ENCODE data around the gene ACVR1B. TPM values are rescaled to one million over a fixed set of nuclear protein-coding genes. Genes with fewer than 3 reads are reported as not detected.

ACVR1B gene
- total and polyA plus RNA-seq, 9 of the 15 experiments (the other 6 are each of a cell fraction or from before 2014, with no cell fraction given) = 0.97 to 15.1 (median 6.8) TPM

DNA sequence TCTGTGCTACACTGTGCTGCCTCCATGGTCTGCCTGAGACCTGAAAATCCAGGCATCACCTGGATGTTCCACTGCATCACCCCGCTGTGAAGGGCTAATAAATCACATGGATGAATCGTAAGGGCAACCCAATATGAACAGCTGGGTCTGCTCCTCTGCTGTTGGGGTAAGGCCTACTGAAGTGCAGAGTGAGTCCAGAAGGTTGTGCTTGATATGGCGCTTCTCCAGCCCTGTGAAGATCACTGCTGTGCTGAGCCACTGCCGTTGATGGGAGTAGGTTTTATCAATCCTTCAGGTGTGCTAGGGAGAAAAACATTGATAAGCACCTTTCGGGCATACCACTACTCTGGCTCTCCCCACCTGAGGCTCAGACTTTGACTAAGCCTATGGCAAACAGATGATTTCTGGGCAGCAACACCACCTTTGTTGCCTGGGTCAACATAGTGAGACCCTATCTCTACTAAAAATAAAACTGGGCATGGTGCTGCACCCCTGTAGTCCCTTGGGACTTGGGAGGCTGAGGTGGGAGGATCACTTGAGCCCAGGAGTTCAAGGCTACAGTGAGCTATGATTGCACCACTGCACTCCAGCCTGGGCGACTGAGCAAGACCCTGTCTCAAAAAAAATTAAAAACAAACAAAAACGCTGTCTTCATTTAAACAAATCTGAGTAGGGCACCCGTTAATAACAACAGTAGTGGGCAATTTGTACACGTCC, 42.5 kb upstream of the ACVR1B start (continued):
- TF ChIP-seq, protein P1, sequence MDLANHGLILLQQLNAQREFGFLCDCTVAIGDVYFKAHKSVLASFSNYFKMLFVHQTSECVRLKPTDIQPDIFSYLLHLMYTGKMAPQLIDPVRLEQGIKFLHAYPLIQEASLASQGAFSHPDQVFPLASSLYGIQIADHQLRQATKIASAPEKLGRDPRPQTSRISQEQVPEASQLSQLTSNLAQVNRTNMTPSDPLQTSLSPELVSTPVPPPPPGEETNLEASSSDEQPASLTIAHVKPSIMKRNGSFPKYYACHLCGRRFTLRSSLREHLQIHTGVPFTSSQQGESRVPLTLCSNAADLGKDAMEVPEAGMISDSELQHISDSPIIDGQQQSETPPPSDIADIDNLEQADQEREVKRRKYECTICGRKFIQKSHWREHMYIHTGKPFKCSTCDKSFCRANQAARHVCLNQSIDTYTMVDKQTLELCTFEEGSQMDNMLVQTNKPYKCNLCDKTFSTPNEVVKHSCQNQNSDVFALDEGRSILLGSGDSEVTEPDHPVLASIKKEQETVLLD (IDR thresholded peaks at IDR 0.05) = peak; percentile 16; the same call in 1 of the 2 replicates
- TF ChIP-seq EHMT2 (IDR thresholded peaks at IDR 0.05) (0 out of 2 replicates have a peak, but pooled peaks have one; percentile 13), SMAD4 (CRISPR knock-in tag; conservative IDR thresholded peaks at IDR 0.05) (0 out of 2 replicates have a peak, but pooled peaks have one; percentile 45), TBP (optimal IDR thresholded peaks at IDR 0.05; ENCODE audit: low read depth, low read length) (peak; percentile 42), DPF2 (IDR thresholded peaks at IDR 0.05) (peak; percentile 65), TCFL5 (CRISPR knock-in tag; conservative IDR thresholded peaks at IDR 0.05) (no peak), BCLAF1 (IDR thresholded peaks at IDR 0.05; ENCODE audit: borderline replicate concordance in 1 of 2, control insufficient read depth in 1 of 2, low read depth in 2 of 2, low read length in 1 of 2) (no peak), MNT (conservative IDR thresholded peaks at IDR 0.05) (0 out of 4 replicates have a peak, but pooled peaks of 1 of the 2 experiments have one; percentile 20), FOXK2 (conservative IDR thresholded peaks at IDR 0.05 in 1 of 2, IDR thresholded peaks at IDR 0.05 in 1 of 2; ENCODE audit: low read depth in 2 of 2) (no peak), ARID1B (IDR thresholded peaks at IDR 0.05) (peak; percentile 87), ZNF282 (CRISPR knock-in tag; IDR thresholded peaks at IDR 0.05) (no peak), RCOR1 (IDR thresholded peaks at IDR 0.05; ENCODE audit: borderline replicate concordance in 1 of 2, low read depth in 2 of 2, low read length in 2 of 2) (peak in 1 of 2 experiments; percentile 25; a peak in 1 of 4 replicates), DACH1 (IDR thresholded peaks at IDR 0.05; ENCODE audit: partially characterized antibody) (peak; percentile 87), STAG1 (CRISPR knock-in tag; IDR thresholded peaks at IDR 0.05; ENCODE audit: borderline replicate concordance) (no peak)
- TF ChIP-seq, protein P2, sequence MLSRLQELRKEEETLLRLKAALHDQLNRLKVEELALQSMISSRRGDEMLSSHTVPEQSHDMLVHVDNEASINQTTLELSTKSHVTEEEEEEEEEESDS (CRISPR knock-in tag; IDR thresholded peaks at IDR 0.05) = no peak
- TF ChIP-seq, protein P3, sequence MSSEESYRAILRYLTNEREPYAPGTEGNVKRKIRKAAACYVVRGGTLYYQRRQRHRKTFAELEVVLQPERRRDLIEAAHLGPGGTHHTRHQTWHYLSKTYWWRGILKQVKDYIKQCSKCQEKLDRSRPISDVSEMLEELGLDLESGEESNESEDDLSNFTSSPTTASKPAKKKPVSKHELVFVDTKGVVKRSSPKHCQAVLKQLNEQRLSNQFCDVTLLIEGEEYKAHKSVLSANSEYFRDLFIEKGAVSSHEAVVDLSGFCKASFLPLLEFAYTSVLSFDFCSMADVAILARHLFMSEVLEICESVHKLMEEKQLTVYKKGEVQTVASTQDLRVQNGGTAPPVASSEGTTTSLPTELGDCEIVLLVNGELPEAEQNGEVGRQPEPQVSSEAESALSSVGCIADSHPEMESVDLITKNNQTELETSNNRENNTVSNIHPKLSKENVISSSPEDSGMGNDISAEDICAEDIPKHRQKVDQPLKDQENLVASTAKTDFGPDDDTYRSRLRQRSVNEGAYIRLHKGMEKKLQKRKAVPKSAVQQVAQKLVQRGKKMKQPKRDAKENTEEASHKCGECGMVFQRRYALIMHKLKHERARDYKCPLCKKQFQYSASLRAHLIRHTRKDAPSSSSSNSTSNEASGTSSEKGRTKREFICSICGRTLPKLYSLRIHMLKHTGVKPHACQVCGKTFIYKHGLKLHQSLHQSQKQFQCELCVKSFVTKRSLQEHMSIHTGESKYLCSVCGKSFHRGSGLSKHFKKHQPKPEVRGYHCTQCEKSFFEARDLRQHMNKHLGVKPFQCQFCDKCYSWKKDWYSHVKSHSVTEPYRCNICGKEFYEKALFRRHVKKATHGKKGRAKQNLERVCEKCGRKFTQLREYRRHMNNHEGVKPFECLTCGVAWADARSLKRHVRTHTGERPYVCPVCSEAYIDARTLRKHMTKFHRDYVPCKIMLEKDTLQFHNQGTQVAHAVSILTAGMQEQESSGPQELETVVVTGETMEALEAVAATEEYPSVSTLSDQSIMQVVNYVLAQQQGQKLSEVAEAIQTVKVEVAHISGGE (CRISPR knock-in tag; IDR thresholded peaks at IDR 0.05) = no peak
